Right renal pelvis (tissue), 4 donors: ENCODE measurements around the gene BCL6B. TPM values are rescaled to one million over a fixed set of nuclear protein-coding genes. Genes with fewer than 3 reads are reported as not detected.
"Not testable (repeated sequence)": the region's sequence is repeated elsewhere in the genome, so short reads cannot be mapped to it uniquely, and the experiment has no call there.

ENCODE experiments used
- DNase-seq, 4 donors: peaks; one replicate each; pipeline ENCODE4 v3.0.0-alpha.2; 2013; ENCODE audit warnings: low read depth in 4 of 4, low spot score in 3 of 4, missing footprints in 1 of 4
- polyA plus RNA-seq, 4 donors: library from polyadenylated mRNA; unstranded; fragments of 120-200 nt; gene quantifications; one replicate each; pipeline ENCODE4 v1.2.1, GENCODE V29; 2013; ENCODE audit not compliant: insufficient read length in 4 of 4

The BCL6B gene
- polyA plus RNA-seq, 4 donors = 25.7 to 30.7 (median 28.3) TPM

DNA sequence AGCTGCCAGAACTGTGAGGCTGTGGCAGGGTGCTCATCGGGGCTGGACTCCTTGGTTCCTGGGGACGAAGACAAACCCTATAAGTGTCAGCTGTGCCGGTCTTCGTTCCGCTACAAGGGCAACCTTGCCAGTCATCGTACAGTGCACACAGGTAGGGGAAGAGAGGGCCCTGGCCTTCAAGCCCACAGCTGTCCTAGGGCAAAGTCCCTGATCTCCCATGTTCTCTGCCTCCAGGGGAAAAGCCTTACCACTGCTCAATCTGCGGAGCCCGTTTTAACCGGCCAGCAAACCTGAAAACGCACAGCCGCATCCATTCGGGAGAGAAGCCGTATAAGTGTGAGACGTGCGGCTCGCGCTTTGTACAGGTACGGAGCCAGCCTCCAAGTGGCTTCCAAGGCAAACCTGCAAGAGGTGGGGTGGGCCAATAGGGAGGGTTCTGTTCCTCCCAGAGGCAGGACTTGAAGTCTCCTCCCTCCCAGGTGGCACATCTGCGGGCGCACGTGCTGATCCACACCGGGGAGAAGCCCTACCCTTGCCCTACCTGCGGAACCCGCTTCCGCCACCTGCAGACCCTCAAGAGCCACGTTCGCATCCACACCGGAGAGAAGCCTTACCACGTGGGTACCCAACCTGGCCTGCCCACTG lies 3.7 kb downstream of the BCL6B start:
- DNase-seq = no peak

DNA sequence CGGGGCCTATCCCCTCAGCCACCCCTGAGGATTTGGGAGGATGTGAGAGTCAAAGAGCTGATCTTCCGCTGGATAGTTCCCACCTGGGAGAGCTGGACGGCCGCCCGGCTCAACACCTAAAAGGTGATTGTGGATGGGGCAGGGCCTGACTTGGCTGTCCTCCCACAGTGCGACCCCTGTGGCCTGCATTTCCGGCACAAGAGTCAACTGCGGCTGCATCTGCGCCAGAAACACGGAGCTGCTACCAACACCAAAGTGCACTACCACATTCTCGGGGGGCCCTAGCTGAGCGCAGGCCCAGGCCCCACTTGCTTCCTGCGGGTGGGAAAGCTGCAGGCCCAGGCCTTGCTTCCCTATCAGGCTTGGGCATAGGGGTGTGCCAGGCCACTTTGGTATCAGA lies 4.5 kb downstream of the BCL6B start:
- DNase-seq = no peak

DNA sequence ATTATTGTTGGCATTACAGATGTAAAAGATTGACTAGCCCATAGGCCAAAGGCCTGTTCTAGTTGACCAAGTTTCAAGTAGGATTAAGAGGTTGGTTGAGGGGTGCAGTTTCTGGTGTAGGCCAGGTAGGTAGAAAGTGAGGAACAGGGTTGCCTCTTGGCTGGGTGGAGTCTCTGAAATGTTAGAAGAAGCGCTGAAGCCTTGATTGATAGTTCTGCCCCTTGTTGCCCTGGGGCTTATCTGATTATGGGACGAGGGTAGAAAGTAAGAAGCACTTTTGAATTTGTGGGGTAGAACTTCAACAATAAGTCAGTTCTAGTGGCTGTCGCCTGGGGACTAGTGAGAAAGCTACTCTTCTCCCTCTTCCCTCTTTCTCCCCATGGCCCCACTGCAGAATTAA lies 6.2 kb downstream of the BCL6B start:
- no peak for DNase-seq

DNA sequence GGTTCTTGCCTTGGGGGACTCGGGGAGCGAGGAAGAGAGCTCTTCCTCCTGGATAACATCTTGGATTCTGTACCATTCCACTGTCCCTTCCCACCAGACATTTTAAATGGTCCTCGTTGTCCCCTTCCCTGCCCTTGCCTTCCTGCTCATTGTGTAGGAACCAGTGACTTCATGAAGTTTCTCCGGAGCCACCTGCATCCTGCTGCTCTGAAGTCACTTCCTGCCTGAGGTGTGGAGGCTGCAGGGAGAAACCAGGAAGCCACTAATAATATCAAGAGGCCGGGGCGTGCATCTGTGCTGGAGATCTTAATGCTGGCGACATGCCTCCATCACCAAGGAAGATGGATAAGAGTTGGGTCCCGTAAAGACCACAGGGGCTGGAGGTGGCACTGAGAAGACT lies 6.8 kb downstream of the BCL6B start:
- DNase-seq = no peak

DNA sequence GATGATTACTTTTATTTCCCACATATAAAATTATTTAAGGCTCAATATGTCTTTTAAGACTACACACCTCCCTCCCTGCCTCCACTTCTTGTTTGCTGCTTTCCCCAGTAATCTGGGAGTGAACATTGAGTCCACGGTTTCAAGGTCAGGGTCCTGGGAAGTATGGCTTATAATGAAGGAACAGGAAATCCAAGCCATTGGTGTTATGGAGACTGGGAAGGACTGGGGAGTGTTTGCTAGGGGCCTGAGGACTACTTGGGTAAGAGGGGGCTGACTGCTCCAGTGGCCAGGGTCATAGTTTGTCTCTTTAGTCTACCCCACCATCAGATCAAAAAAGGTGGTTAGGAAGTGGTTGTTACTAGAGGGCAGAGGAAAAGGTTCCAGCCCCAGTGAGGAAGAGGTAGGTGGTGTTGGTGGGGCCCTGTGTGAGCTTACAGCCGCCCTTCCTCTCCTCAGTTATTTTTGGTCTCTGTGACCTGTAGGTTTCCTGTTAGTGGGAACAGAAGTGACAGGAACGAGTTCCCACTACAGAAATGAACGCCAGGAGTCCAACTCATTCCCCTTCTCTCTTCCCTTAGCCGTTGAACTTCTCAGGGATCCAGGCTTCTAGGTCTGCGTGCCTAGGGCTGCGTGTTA lies 12.2 kb downstream of the BCL6B start:
- DNase-seq = no peak

DNA sequence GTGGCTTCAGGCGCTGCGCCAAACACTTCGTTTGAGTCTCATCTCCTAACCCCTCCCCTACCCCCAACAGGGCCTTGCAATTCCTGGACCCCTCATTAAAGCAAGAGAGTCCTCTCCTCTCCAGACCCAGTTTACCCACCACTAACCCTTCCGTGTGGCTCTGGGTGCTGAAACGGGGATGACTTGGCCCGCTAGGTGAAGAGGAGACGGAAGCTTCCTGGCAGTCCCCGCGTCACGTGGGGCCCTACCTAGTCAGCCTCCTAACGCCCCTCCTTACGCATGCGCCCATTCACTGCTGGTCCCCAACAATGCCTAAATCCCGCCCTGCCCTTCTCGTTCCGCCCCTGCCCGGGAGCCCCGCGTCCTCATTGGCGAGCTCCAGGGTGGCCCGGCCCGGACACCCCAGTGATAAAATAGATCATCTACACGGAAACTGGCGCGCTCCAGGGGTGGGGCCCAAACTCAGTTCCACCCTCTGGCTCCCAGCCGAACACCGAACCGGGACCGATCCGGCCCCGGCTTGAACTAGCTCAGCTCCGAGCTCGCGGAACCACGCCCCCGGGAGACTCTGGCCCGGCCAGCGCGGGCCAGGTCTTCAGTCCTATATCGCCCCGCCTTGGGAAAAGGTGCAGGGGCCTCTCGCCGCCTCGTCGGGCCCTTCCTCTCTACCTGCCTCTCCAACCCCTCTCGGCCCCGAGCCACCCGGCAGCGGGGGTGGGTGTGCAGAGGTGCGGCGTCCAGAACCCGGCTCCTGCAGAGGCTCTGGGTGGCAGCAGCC lies 12.9 kb downstream of the BCL6B start, which contains the start of gene SLC16A13:
Gene SLC16A13, plus strand, starts transcription at position 425 of the 778 bp plus-strand sequence. CDS start 368 bp downstream, outside the sequence.
- DNase-seq = peak in 3 of 4 donors; percentile 89 to 90 (median 89)

DNA sequence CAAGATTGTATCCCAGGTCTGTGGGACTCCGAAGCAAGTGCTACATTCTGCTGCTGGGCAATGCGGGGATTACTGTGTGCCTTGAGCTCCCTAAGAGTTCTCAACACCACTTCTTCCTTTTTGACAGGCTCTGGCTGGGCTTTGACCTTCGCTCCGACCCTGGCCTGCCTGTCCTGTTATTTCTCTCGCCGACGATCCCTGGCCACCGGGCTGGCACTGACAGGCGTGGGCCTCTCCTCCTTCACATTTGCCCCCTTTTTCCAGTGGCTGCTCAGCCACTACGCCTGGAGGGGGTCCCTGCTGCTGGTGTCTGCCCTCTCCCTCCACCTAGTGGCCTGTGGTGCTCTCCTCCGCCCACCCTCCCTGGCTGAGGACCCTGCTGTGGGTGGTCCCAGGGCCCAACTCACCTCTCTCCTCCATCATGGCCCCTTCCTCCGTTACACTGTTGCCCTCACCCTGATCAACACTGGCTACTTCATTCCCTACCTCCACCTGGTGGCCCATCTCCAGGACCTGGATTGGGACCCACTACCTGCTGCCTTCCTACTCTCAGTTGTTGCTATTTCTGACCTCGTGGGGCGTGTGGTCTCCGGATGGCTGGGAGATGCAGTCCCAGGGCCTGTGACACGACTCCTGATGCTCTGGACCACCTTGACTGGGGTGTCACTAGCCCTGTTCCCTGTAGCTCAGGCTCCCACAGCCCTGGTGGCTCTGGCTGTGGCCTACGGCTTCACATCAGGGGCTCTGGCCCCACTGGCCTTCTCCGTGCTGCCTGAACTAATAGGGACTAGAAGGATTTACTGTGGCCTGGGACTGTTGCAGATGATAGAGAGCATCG lies 15.4 kb downstream of the BCL6B start:
- DNase-seq = no peak

DNA sequence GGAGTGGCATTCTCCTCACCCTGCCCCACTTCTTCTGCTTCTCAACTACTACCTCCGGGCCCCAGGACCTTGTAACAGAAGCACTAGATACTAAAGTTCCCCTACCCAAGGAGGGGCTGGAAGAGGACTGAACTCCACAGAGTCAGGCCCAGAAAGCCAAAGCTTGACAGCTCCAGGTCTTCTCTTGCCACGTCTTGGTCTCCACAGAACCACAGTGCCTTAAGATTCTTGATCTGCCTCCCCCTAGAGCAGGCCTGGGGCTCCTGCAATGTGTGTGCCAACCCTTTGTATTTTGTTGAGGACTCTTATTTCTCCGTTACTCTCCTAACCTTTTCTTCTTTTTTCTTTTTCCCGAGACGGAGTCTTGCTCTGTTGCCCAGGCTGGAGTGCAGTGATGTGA lies 17.0 kb downstream of the BCL6B start:
- no peak for DNase-seq

DNA sequence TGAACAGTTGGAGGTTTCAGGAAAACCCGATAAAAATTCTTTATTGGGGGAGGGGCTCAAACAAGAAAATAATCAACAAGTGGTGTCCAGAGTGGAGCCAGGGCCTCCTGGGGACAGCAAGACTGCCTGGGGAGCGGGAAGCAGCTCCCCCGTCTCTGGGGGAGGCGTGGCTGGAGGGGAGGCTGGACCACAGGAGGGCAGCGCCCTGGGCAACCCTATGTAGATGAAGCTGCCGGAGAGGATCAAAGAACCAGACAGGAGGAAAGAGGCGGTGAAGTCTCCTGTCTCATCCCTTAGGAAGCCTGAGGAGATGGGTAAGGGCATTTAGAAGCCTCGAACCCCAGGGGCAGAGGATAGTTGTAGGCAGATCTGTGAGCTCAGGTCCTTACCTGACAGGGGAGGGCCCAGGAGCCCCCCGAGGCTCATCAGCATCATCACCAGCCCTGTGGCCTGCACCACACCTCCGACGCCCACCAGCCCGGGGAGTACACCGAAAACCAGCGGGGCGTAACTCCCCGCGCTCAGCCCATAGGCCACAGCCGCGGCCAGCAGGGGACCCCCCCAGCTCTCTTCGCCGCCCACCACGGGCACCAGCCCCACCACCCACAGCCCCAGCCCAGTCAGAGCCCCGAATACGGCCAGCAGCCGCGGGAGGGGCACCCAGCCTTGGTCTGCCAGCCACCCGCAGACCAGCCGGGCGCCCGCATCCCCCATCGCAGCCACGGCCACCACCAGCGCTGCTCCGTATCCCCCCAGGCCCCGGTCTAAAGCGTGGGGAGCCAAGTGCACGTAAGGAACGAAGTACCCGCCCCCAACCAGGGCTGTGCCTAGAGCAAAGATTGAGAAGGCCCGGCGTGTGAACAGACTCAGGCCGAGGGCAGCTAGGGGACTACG lies 19.0 kb downstream of the BCL6B start:
- no peak for DNase-seq

DNA sequence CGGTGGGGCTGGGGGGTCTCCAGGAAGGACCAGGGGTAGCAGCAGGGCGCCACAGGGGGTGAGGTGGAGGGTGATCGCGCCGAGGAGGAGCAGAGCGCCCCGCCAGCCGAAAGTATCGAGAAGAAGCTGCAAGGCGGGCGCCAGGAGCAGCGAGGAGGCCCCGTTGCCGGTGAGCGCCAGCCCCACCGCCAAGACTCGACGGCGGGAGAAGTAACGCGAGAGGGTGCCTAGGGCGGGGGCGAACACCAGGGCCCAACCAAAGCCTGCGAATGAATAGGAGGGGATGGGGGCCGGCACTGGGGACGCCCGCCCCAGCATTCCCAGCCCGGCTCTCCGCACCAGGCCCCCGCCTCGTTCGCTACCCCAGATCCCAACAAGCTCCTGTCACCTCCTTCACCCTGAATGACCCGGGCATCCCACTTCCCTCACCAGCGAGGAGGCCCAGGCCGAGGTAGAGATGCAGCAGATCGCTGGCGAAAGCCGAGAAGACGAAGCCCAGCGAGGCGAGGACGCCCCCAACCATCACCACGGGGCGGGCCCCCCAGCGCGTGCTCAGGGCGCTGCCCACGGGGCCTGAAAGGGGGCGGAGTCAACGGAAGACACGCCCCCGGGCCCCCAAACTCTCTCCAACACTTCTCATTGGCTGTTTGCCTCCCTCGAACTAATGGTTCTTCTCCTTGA lies 19.8 kb downstream of the BCL6B start:
- DNase-seq = no peak

DNA sequence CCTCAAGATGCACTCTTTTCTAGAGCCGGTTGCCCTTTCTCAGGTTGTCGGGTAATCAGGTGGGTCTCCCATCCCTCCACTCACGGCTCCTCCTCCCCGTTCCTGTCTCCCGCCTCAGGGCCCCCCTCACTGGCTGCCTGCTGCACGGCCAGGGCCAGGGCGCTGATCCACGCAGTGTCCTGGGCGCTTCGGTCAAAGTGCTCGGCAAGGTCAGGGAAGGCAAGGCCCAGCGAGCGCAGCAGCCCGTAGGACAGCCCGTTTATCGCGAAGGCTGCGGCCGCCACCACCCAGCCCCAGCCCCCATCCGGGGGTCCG lies 20.3 kb downstream of the BCL6B start:
- no peak for DNase-seq

DNA sequence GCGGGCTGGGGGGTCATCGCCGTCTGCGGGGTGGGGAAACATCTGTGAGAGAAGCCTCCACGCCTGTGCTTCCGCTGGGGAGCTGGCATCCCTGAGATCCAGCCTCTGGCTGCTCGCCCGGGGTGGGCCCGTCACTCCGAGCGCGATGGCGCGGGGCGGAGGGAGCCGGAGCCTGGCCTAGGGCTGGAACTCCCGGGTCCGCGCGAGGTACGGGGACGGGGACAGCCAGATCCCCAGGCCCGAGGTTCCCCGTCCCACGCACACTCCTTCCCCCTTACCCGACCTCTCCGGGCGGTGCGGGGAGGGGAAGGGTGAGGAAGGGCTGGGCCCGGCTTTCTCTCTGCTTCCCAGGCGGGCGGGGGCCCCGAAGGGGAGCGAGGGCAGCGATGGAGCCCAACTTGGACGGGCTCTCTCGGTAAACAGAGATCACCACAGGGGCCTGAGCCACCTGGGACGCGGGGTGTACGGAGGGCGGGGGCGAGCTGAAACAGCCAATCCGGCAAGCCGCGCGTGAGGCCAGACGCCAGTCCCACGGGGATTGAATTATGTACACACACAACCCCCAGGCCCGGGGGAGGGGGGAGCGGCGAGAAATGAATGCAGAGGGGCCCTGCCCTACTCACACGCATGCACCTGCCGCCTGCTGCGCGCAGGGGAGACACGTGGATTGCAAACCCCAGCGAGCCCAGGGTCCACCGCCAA lies 20.8 kb downstream of the BCL6B start, which contains the start of gene SLC16A11:
Gene SLC16A11, minus strand, starts transcription at position 596 of the 702 bp plus-strand sequence. Its CDS starts 579 bp downstream, at position 17.
- no peak for DNase-seq

DNA sequence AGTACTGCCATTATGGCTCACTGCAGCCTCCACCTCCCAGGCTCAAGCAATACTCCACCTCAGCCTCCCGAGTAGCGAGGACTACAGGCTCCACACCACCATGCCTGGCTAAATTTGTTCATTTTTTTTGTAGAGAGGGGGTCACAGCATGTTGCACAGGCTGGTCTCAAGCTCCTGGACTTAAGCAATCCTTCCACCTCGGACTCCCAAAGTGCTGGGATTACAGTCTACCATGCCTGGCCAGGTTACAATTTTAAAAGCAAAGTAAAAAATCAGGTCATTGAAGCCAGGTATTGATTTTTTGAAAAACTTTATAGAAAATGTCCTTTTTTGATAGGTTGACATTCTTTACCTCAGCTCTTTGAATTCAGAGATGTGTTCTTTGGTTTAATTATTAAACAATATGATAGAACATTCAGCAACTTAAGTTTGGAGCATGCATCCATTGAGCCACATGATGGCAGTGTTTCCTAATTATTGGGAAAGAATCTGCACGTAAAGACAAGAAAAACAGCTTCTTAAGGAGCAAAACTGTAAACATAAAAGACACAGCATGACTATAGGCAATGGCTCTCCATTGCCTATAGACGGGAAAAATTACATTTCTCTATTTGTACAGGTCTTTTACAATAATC lies 22.8 kb downstream of the BCL6B start:
- peak in 2 of 4 donors; percentile 76 for DNase-seq

DNA sequence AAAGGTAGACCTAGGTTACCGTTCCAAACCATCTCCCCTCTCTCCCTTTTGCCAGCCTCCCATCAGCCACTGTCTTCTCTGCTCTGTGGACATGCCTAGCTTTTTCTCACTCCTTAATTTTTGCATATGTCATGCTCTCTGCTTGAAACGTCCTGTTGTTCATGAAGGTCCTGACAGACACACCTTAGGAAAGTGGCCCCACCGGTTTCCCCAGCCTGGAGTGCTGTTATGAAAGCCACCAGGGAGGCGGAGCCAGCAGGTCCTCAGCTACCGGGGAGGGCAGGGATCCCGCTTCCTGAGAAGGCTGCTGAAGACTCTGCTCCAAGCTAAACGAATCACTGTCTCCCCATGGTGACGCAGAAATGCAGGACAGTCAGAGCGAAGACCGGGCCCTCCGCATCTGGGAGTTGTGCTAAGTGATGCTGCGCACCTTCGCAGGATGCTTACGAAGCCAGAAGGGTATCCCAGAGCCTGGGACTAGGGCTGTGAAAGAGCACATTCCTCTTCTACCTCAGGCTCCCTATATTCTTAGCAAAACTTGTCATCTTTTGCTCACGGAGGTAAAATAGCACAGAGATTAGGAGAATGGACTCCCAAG lies 23.4 kb downstream of the BCL6B start:
- DNase-seq = no peak

DNA sequence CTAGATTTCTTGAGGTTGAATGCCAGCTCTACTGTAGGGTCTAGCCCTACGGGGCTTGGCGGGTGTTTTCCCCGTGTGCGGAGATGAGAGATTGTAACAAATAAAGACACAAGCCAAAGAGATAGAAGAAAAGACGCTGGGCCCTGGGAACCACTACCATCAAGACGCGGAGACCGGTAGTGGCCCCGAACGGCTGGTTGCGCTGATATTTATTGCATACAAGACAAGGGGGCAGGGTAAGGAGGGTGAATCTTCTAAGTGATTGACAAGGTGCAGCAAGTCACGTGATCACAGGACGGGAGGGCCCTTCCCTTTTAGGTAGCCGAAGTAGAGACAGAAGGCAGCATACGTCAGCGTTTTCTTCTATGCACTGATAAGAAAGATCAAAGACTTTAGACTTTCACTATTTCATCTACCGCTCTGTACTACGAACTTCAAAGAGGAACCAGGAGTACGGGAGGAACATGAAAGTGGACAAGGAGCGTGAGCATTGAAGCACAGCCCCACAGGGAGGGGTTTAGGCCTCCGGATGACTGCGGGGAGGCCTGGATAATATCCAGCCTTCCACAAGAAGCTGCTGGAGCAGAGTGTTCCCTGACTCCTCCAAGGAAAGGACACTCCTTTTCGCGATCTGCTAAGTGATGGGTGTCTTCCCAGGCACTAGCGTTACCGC lies 24.0 kb downstream of the BCL6B start:
- not testable (repeated sequence) for DNase-seq

DNA sequence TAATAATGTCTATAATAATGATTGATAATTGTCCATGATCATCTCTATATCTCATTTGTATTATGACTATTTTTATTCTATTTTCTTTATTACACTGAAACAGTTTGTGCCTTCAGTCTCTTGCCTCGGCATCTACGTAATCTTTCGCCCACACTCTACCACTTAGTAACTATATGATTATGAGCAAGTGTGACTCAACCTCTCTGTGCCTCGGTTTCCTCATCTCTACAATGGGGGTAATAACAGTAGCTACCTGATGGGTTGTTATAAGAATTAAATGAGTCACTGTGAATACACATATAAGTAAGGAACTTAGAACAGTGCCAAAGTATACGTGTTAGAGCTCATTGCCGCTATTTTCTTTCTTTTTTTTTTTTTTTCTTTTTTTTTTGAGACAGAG lies 24.7 kb downstream of the BCL6B start:
- no peak for DNase-seq

DNA sequence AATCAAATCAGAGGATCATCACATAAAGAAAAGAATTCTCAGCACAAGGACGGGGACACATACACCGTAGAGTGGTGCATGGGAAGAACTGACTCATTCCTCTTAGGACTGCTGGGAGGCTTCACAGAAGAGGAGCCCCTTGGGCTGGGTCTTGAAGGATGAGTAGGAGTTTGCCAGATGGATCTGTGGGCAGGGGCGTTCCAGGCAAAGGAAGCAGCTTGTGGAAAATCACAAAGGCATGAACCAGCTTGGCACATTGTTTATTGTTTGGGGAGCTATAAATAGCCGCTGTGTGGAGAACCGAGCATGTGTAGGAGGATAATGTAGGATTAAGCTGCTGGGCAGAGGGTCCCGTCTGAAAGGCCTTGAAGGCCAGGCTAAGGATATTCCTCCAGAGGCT lies 26.1 kb downstream of the BCL6B start:
- no peak for DNase-seq
